Hematopoietic multipotent progenitor cell treated with erythropoietin and hydrocortisone succinate and interleukin-3 and kit ligand, for 17 days (in vitro differentiated cells): Measurements from ENCODE around the gene MKKS.
"Not testable (repeated sequence)": the region's sequence is repeated elsewhere in the genome, so short reads cannot be mapped to it uniquely, and the experiment has no call there.

ENCODE experiments used
- DNase-seq: peaks from one replicate; pipeline ENCODE4 v3.0.0-alpha.2; 2015; ENCODE audit warnings: low spot score

The MKKS gene

DNA sequence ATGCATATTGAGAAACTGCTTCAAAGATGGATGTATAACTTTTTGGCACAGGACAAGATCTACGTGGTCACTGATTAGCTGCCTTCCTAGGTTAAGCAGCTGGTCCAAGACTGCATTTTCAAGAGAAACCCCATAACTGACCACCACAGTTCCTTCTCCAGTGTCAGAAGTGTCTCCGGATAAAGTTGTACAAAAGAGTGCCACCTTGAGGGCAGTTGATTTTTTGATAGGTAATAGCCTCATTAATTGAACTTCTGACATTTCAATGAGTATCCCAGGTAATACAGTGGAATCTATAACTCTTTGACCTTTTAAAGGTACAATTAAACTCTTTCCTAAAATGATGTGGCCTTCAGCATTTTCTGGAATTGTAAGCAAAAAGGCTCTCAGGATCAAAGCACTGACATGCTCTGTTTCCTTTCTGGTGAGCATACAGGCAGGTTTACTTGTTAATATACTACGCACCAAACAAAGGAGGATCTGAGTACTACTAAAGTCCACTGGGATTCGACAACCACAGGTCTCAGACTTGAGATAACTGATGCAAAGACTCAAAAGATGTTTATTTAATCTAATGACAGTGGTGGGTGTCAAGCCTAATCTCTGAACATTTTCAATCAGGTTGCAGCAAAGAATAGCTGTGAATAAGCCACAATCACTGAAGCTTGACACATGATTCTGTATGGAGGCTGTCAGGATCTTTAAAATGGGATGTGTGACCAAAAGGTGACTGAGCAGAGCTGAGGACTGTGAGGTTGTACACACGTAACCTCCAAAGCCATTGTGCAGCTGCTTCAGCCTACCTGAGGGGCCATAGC lies 21.2 kb downstream of the MKKS start:
- DNase-seq: no peak

DNA sequence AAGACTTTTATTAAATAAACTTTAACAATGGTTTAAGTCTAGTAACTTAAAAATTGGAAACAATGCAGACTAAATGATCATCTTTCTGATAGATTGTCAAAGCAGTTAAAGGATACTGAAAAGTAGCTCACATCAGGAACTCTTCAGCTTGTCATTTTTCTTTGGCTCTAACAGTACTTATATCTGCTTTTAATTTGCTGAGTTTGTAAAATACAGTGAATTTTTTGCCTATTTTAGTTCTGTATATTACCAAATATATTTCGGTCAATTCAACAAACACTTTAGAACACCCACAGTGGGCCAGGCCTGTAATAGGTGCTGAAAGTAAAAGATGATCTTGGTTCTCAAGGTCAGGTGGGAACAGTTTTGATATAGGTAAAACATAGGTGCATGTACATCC lies 22.3 kb downstream of the MKKS start:
- DNase-seq: no peak

DNA sequence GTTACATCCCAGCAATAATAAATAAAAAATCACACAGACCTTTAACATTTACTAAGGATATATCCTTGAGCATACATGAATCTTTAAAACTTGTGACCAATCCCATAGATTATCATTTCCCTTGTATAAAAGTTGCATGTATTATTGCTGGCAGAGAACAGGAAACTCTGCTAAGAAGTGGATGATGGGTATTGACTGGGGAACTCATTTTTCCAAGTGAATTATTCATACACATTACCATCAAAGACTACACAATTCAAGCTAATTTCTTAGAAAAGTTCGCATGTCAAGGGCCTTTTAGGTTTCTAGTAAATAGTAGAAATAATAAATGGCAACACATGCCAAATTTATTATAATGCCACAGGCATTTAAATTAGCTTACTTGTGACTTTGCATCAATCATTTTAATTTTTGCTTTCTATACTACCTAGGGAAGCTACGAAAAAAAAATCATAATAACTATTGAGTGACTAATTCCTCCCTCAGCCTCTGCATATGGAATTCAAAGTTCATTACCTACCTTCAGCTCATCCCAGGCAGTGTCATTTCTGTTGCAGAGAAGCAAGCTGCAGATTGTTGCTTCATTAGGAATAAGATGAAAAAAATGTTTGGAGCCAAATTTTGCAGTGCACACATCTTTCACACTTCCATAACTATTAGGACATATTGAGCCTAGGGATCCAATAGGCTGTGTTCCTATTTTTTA lies 25.8 kb downstream of the MKKS start:
- no peak for DNase-seq

DNA sequence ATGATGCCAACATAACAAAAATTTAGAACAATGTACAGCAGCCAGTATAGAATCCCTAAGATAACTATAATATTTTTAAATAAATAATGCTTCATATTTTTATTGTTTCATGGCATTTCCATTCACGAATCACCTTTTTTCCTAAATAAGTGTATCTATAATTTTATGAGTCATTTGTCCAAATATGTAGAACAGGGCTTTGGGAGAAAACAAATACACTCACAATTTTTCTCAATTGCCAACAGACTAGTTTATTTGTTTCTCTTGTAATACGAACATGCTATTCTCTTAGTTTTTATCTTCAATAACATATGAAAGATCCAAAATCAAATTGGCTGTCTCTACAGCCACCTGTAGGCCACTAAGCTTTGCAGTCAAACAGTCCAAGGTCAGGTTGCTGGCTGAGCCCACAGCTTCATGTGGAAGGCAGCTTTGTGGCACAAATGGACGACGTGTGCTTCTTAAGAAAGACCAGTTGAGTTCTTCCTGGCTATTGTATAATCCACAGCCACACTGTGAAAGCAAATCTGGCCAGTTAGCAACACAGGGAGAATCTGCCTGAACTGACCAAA lies 29.0 kb downstream of the MKKS start:
- DNase-seq: no peak

DNA sequence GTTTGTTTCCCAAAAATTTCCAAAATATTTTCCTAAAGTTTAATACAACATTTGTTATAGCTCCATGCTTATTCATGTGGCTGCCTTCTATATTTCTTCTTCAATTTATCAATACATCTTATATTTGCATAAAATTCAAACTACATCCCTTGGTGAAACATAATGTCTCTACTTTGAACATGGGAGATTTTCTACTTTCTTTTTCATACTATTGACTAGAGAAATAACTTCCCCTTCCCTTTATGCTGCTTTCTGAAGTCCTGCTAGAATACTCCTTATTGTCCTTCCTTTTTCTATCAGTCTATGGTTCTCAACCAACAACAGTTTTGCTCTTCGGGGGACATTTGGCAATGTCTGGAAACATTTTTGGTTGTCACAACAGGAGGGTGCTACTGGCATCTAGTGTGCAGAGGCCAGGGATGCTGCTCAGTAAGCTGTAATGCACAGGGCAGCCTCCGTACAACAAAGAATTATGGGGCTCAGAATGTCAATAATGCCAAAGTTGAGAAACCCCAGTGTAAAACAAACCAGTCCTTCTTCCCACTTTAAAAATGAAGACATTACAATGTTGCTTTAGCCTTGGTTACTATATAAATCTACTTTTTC lies 29.9 kb downstream of the MKKS start:
- no peak for DNase-seq

DNA sequence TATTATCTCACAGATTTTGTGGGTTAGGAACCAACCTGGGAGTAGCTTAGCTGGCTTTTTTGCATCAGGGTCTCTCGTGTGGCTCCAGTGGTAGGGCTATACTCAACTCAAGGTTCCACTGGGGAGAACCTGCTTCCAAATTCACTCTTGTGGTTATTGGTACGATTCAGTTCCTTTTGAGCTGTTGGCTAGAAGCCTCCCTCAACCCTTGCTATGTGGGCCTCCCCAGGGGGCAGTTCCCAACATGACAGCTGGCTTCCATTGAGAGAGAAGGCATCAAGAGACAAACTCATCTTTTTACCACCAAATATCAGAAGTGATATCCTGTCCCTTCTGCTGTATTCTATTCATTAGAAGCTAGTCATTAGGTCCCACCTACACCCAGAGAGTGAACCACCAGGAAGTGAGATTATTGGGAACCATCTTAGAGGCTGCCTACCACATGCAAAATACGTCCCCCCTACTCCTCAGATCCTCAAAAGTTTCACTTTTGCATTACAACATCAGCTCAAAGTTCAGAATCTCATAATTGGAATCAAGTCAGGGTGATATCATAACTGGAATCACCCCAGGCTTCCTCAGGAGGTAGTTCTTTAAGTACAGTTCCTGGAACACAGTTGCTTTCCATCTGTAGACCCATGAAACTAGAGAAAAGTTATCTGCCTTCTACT lies 30.9 kb downstream of the MKKS start:
- no peak for DNase-seq

DNA sequence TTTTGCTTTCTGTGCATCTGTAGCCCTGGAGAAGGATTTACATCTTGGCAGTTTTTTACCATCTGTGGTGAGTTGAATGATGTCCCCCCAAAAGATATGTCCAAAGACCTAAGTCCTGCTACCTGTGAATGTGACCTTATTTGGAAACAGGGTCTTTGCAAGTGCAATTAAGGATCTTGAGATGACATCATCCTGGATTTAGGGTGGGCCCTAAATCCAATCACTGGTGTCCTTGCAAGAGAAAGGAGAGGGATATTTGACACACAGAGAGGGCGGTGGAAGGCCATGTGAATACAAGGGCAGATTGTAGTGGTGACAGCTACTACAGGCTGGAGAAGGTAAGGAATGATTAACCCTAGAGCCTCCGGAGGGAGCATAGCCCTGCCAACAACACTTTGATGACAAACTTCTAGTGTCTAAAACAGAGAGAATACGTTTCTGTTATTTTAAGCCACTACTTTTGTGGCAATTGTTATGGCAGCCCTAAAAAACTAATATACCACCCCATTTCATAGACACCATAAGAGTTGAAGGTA lies 35.1 kb downstream of the MKKS start:
- no peak for DNase-seq

DNA sequence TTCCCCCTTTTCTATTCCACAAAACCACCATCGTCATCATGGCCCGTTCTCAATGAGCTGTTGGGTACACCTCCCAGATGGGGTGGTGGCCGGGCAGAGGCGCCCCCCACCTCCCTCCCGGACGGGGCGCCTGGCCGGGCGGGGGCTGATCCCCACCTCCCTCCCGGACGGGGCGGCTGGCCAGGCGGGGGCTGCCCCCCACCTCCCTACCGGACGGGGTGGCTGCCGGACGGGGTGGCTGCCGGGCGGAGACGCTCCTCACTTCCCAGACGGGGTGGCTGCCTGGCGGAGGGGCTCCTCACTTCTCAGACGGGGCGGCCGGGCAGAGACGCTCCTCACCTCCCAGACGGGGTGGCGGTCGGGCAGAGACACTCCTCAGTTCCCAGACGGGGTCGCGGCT lies 39.3 kb downstream of the MKKS start:
- not testable (repeated sequence) for DNase-seq

DNA sequence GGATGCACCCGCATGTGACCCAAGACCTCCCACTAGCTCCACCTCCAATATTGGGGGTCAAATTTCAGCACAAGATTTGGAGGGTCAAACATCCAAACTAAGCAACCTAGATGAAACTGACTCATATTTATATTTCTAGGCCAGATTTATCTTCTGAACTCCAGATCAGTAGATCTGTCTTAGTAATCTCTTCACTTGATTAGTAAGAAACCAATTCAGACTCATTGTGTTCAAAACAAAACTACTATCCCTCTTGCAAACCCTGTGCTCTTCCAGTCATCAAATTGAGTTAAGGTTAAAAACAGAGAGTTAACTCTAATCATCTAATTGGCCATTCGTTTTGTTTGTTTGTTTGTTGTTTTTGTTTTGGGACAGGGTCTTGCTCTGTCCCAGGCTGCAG lies 43.3 kb downstream of the MKKS start:
- no peak for DNase-seq

DNA sequence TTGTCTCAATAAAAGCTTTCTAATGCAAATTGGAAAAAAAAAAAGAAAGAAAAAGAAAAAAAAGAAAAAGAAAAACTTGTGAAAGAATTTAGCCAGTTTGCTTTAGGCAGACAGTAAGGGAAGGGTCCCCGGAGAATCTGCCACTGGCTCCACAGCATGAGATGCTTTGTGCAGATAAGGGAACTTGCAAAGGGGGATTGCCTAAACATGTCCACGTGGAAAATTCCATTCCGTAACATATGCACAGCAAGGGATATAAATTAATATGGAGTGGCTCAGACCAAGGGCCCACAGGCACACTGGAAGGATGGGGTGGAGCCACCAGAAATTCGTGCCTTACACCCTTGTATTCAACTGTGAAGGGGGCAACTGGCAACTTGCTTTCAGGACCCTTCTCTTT lies 45.4 kb downstream of the MKKS start:
- DNase-seq: no peak

DNA sequence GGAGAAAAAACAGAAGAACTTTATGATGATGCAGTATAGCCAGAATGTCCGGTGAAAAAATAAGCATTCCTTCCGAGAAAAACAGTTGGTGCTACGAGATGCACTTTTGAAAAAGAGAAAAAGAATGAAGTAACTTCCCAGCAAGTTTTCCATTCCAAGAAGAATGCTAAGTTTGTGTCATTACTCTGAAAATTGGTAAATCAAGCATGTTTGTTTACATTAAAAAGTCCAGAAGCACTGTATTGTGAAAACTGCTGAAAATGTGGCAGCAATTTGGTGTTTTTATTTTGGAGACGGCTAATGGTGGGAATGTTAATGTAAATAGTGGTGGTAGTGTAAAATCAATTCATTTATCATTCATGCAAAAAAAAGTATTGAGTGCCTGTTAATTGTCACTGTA lies 46.3 kb downstream of the MKKS start:
- DNase-seq: no peak

DNA sequence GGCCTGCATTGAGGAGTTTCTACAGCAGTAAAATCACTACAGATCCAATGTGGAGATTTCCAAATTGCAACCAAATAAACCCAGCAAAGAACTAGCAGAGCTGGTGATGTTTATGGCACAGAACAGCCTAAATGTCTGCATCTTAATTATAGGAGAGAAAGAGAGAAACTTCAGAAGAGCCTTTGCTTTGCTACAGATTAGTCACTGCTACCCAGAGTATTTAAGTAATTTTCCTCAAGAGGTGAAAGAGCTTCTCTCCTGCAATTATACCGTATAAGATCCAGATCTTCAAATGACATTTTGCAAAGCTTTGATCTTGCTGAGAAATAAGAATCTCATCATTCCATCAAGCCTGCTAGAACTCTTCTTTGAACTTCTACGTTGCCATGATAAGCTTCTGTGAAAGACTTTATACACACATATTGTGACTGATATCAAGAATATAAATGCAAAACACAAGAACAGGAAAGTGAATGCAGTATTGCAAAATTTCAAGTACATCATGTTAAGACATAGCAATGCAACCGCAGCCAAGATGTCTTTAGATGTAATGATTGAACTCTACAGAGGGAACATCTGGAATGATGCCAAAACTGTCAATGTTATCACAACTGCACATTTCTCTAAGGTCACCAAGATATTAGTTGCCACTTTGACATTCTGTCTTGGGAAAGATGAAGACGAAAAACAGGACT lies 48.0 kb downstream of the MKKS start:
- DNase-seq: no peak

DNA sequence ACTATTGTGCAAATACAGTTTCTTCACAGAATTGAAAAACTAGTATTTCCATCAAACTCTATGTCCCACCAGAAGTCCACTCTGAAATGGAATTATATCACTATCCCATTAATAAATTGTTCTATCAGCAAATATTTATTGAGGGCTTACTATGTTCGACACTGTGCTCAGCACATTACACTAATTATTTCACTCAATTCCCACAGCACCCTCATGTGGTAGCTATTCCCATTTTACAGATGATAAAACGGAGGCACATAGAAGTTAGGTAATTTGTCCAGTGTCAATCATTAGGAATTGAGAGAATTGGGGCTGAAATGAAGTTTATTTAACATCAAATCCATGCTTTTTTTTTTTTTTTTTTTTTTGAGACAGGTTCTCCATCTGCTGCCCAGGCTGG lies 52.5 kb downstream of the MKKS start:
- DNase-seq: no peak

DNA sequence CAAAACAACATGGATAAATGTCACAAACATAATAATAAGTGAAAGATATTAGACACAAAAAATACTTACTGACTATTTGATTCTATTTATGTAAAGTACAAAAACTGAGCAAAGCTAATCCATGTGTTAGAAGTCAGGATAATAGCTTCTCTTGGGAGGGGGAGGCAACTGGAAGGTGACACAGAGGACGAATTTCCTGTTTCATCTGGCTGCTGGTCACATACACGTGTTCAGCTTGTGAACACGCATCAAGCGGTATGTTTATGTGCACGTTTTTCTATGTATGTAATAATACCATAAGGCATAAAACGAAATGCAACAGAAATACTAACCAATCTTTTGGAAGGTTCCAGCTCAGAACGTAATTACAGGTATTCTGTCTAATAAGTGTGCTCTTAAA lies 54.3 kb downstream of the MKKS start:
- no peak for DNase-seq

DNA sequence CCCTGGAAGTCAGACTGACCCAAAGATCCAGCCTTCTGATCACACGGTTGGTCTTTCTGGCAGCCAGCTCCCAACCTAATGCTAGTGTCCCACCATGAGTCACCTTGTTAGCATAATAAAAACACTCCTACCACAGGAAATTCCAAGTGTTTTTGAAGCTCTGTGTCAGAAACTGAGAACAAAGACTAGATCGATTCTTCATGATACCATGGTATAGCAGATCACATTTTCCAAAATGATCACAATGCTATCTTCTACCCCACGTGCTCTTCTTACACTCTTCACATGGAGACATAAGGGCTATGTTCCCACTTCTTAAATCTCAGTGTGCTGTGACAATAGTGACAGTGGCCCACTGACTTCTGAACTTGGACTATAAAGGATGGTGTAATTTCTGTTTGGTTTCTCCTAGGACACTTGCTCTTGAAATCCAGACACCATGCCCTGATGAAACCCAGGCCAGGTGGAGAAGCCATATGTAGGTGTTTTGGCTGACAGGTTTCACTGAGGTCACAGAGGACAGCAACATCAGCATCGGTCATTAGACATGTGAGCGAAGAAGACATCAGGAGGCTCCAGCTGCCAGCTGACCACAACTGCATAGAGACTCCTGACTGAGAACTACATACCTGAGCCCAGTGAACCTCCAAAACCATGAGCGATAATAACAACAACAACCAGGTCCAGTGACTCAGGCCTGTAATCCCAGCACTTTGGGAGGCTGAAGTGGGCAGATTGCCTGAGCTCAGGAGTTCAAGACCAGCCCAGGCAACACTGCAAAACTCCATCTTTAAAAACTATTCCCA lies 57.5 kb downstream of the MKKS start:
- DNase-seq: no peak

DNA sequence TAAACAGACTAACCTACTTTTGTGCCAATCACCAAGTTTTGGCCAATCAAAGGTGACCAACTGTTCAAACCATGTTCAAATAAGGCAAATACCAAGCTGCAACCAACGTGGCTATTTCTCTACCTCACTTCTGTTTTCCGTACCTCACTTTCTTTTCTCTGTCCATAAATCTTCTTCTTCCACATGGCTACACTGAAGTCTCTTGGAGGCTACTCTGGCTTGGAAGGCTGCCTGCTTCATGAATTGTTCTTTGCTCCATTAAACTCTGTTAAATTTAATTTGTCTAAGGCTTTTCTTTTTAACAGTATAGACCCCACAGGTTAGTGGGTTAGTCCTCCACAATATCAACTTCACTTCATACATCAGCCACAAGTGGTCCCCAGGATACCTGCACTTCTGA lies 58.8 kb downstream of the MKKS start:
- no peak for DNase-seq

DNA sequence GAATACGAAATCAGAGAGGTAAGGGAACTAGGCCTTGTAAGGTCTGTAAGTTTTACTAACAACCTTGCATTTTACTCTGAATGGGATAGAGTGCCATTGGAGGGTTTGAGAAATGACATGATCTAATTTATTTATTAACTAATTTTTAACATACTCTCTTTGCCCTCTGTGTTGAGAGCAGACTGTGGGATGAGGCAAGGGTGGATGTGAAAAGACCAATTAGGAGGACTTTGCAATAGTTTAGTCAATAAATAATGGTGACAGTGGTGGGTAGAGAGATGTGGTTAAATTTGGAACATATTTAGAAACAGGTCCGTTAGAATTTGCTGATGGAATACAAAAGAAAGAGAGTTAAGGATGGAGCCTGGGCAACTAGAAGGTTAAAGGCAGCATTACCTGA lies 60.0 kb downstream of the MKKS start:
- DNase-seq: no peak

DNA sequence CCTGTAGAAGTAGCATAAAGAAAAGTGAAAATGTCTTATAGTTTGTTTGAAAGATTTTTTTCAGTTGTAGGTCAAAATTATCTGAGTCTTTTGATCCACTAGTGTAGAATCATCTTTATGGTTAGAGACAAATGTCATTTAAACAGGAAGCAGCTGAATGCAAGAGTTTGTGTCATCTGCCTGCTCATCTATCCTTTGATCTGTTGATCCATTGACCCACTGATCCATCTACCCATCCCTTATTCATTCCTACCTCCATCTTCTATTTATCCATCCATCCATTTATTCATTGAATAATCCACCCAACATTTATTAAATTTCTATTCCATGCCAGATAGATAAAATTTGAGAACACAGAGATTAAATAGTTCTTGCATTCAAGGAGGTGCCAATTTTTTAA lies 62.6 kb downstream of the MKKS start:
- no peak for DNase-seq

DNA sequence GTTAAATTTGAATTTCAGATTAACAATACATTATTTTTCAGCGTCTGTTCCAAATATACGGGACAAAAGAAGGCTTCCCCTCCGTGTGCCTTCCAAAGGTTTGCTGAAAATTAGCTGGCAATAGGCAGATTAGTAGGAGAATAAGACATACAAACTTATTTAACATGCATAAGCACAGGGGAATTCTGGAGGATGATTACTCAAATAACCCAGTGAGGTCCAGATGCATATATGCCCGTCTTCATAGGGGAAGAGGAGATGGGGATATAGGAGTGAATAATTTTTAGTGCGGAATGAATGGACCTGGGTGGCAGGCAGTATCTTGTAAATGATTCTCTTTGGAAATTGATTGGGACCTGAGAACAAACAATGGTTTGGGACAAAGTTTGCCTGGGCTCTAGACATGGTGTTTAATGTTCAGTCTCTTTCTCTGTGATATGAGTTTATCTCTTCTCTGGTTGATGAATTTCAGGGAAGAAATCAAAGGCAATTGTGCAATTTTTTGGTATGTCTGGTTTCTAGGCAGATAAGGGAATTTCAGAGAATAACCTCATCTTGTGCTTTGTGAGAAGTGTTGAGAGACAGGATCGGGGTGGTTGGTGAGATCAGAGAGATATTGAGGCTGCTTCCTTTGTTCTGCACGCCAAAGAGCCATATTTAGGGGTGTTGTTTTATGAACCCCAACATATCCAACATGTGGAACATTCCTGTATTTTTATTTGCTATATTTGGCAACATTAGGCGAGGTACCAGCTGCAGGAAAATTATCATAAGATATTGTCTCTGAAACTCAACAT lies 63.7 kb downstream of the MKKS start:
- DNase-seq: no peak

DNA sequence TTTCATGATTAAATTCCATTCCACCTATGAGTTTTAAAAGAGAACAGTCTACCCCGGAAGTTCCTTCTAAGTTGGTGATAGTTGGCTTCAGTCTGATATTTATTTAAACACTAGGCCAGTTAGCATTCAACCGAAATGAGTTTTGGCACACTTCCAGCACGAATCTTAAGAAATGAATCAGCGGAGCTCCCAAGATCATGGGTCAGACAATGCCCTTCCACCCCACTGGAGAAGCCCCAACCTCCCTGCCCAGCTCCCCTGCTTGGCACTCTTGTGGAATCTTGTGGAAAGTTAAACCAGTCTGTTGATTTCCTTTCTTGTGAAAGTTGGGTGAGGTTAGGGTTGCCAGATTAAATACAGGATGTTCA lies 64.3 kb downstream of the MKKS start:
- no peak for DNase-seq
